Stimulated activated CD8-positive, alpha-beta memory T cell treated with anti-CD3 and anti-CD28 coated beads, Interleukin-7, amount 100 ng/mL, for 1 hour (primary cell): Measurements from ENCODE around the gene LEF1.

Source experiments
- DNase-seq, 2 donors: peaks; one replicate each; pipeline ENCODE4 v3.0.0-alpha.2; 2020; ENCODE audit warnings: low read depth in 2 of 2

Gene LEF1

GRCh38 chr4:108175966-108176365 lies 7.2 kb upstream of the LEF1 start:
- DNase-seq = no peak

- no peak for DNase-seq
Measured at GRCh38 chr4:108174856-108175255, 6.1 kb upstream of the LEF1 start.

- no peak for DNase-seq
Measured at GRCh38 chr4:108173599-108174057, 4.9 kb upstream of the LEF1 start.

- no peak for DNase-seq
Measured at GRCh38 chr4:108172753-108173598, 4.2 kb upstream of the LEF1 start.

- no peak for DNase-seq
Measured at GRCh38 chr4:108172231-108172752, 3.6 kb upstream of the LEF1 start.

- DNase-seq = no peak
Measured at GRCh38 chr4:108171339-108172230, 2.9 kb upstream of the LEF1 start.

GRCh38 chr4:108170631-108171338 lies 2.1 kb upstream of the LEF1 start:
- no peak for DNase-seq

GRCh38 chr4:108169664-108170063 lies 932 bp upstream of the LEF1 start:
- no peak for DNase-seq

GRCh38 chr4:108168160-108168670 lies 517 bp downstream of the LEF1 start:
- DNase-seq = no peak

- DNase-seq = no peak
Measured at GRCh38 chr4:108166441-108167315, 2.1 kb downstream of the LEF1 start.

- no peak for DNase-seq
Measured at GRCh38 chr4:108166038-108166437, 2.7 kb downstream of the LEF1 start.

GRCh38 chr4:108165586-108165985 lies 3.1 kb downstream of the LEF1 start:
- no peak for DNase-seq

- no peak for DNase-seq
Measured at GRCh38 chr4:108163351-108163750, 5.4 kb downstream of the LEF1 start.

GRCh38 chr4:108160741-108161352 lies 7.9 kb downstream of the LEF1 start:
- no peak for DNase-seq

GRCh38 chr4:108159845-108160244 lies 8.9 kb downstream of the LEF1 start:
- DNase-seq = no peak

- DNase-seq = no peak
Measured at GRCh38 chr4:108157655-108158054, 11.1 kb downstream of the LEF1 start.

GRCh38 chr4:108156391-108156790 lies 12.3 kb downstream of the LEF1 start:
- DNase-seq = no peak

GRCh38 chr4:108155373-108155772 lies 13.4 kb downstream of the LEF1 start:
- DNase-seq = no peak

GRCh38 chr4:108152980-108153379 lies 15.8 kb downstream of the LEF1 start:
- DNase-seq = no peak
